Measurements from ENCODE around the gene SH3BP2. TPM values are rescaled to one million over a fixed set of nuclear protein-coding genes. Genes with fewer than 3 reads are reported as not detected.

SH3BP2 gene
- total RNA-seq, 1 donor from 2014 or later, result 32.2 TPM

- DNase-seq (ENCODE audit: missing footprints) (no peak), ATAC-seq (peak; percentile 65)
- intact Hi-C loops (cut with DNase I), result no loop called here
Measured at GRCh38 chr4:2858451-2859217, 65.7 kb downstream of the SH3BP2 start.

GRCh38 chr4:2859514-2859913 lies 66.6 kb downstream of the SH3BP2 start:
- intact Hi-C loops (cut with DNase I), result no loop called here
- no peak for ATAC-seq
- no peak for DNase-seq (ENCODE audit: missing footprints)

DNA sequence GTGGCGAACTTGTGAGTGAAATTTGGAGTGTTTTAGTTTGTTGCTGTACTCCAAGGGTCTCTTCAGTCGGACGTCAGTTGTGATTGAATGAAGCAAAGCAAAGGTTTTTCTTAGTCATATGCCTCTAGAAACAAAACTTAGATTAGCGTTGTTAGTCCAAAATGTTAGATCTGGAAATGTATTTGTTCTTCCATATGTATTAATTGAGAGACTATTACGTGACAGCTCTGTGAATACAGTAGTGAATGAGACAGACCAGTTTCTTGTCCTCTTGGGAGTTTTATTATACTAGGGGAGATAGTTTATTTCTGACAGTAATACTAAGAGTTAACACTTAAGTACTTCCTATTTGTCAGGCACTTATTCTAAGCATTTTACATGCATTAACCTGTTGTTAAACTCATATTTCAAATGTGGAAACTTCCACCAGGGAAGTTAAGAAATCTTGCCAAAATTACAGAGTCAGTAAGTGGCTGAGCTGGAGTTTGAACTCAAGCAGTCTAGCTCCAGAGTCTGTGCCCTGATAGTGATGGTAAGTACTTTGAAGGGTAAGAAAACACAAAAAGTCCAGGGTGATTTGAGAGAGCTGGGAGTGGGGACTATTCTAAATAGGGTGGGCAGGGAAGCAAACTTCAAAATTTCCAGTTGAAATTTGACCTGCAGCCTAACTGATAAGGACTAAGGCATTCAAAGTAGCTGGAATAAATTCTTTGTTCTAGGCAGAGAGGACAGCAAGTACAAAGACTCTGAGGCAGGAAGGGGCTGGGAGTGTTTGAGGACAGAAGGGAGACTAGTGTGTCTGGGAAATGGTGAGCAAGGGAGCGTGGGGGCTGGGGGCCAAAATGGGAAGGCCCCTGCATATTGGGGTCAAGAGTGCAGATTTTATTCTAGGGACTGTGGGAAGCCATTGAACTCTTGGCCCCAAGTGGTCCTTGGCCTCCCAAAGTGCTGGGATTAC lies 67.8 kb downstream of the SH3BP2 start:
- DNase-seq (ENCODE audit: missing footprints), result no peak
- peak; percentile 57 for ATAC-seq
- intact Hi-C loops (cut with DNase I), result no loop called here

DNA sequence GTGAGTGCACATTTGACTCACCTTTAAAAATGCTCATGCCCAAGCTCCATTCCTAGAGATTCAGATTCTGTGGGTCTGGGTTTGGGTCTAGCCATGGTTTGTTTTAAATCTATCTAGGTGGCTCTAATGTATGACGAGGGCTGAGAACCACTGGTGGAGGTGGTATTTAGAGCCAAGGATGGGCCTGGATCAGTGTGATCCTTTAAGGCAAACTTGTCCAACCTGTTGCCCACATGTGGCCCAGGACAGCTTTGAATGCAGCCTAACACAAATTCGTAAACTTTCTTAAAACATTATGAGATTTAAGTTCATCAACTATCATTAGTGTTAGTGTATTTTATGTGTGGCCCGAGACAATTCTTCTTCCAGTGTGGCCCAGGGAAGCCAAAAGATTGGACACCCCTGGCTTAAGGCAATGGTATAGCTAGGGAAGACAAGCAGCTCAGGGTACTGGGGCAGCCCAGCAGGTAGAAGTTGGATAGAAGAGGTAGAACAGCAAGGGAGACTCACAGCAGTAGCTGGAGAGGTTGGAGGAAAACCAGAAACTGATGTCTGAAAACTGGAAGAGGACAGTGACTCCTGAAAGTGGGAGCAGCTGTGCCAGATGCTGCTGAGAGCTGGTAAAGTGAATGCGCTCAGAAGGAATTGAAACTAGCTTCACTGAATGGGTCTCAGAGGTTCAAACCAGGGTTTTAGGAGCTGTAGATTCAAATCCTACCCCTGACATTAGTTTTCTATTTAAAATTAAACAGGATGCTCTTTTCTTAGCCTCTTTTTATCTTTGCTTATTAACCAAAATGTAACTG lies 68.9 kb downstream of the SH3BP2 start:
- peak; percentile 45 for ATAC-seq
- DNase-seq (ENCODE audit: missing footprints), result no peak
- intact Hi-C loops (cut with DNase I), result no loop called here

GRCh38 chr4:2862528-2862927 lies 69.6 kb downstream of the SH3BP2 start:
- no peak for ATAC-seq
- no peak for DNase-seq (ENCODE audit: missing footprints)
- intact Hi-C loops (cut with DNase I), result no loop called here

- no peak for DNase-seq (ENCODE audit: missing footprints)
- intact Hi-C loops (cut with DNase I), result no loop called here
- no peak for ATAC-seq
Measured at GRCh38 chr4:2863649-2864048, 70.8 kb downstream of the SH3BP2 start.

DNA sequence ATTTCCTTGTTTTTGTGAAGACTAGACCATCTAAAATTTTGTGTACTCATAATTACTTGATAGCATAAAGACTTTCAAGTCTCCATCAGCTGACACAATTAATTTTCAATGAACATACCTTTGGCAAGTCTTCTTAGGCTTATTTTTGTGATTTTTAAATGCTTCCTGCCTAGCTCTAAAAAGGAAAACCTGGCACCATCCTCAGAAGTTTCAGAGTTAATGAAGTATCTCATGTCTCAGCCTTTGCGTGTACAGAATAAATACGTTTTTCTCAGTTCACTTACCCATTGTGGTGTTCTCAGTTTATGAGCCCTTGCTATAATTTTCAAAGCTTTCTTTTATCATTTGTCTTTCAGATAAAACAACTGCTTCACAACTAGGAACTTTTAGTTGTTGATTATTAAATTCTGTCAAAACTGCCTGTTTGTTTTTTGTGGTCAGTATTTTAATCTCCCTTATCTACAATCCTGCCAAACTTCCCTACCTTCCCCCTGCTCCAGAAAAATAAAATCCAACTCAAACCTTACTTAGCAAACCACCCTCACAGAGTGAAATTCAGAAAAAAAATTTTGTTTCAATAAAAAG lies 72.4 kb downstream of the SH3BP2 start:
- ATAC-seq, result no peak
- no peak for DNase-seq (ENCODE audit: missing footprints)
- intact Hi-C loops (cut with DNase I), result no loop called here

GRCh38 chr4:2866160-2866861 lies 73.4 kb downstream of the SH3BP2 start:
- DNase-seq (ENCODE audit: missing footprints) (no peak), ATAC-seq (no peak)
- intact Hi-C loops (cut with DNase I), result no loop called here

- DNase-seq (ENCODE audit: missing footprints), result no peak
- intact Hi-C loops (cut with DNase I), result no loop called here
- no peak for ATAC-seq
Measured at GRCh38 chr4:2866891-2867290, 74.0 kb downstream of the SH3BP2 start.

DNA sequence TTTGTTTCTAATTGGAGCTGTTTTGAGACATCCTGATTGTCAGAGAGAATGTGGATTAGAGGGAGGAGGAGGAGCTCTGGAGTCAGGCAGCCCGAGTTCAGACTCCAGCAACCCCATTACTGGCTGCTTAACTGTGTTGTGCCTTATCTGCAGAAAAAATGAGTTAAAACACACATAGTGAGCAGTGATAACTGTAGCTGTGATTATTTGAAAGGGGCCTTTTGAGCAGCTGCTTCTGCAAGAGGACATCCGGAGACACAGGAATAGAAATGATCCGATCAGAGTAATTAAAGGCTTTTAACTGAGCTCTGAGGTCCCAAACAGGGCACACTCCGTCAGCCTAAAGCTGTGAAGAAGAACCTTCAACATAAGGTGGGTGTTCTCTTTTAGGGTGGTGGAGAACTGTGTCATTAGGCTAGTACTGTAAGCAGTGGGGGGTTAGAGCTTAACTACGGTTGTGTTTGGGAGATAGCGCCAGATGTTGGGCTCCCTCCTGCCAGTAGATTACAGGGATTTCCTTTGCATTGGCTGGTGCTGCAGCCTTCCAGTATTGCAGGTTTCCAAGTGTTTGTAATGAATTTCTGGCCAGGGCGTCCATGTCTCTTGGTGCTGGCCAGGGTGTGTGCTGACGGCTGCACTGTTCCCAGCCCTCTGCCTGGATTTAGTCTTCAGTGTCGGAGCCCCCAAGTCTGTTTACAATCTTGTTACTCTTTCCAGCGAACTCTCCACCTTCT lies 75.0 kb downstream of the SH3BP2 start:
- ATAC-seq (peak; percentile 86), DNase-seq (ENCODE audit: missing footprints) (no peak)
- intact Hi-C loops (cut with DNase I), result no loop called here

DNA sequence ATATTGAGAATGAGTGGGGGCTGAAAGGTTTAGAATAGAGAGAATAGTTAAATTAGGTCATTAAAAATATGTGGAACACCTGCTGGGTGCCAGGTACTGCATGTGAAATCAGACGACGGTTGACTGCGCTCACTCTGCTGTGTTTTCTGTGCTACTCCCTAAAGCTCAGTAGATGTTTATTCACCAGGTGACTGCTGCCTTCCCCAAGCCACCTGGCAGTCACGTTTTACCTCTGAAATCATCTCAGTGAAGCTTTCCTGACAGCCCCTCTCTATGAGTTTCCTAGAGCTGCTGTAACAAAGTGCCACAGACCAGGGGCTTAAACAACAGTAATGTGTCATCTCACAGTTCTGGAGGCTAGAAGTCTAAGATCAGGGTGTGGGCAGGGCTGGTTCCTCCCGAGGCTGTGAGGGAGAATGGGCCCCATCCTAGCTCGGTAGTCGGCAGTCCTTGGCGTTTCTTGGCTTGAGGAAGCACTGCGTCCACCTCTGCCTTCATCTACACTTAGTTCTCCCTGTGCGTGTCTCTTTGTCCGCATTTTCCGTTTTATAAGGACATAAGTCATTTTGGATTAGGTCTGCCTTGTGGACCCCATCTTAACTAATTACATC lies 76.1 kb downstream of the SH3BP2 start:
- ATAC-seq, result no peak
- no peak for DNase-seq (ENCODE audit: missing footprints)
- intact Hi-C loops (cut with DNase I), result no loop called here

GRCh38 chr4:2869659-2870058 lies 76.8 kb downstream of the SH3BP2 start:
- intact Hi-C loops (cut with DNase I), result no loop called here
- ATAC-seq (no peak), DNase-seq (ENCODE audit: missing footprints) (no peak)

DNA sequence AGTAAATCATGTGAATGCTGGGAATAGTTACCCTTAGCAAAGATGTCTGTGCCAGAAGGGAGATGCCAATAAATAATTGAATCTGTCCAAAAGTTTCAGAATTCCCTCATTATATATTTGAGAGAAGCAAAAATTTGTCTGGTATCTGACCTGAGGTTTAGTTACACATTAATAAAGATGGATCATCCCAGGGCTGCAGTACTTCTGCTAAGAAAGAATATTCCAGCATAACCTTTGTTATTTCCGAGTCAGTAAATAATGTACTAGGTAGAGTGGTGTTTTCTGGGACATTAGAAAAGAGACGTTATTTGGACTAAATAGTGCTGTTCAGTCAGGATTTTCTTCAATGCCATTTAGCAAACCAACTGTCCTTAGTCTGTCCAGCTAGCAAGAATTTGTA lies 77.2 kb downstream of the SH3BP2 start:
- intact Hi-C loops (cut with DNase I), result no loop called here
- no peak for DNase-seq (ENCODE audit: missing footprints)
- ATAC-seq, result no peak

- ATAC-seq, result no peak
- intact Hi-C loops (cut with DNase I), result no loop called here
- no peak for DNase-seq (ENCODE audit: missing footprints)
Measured at GRCh38 chr4:2871466-2871865, 78.6 kb downstream of the SH3BP2 start.

DNA sequence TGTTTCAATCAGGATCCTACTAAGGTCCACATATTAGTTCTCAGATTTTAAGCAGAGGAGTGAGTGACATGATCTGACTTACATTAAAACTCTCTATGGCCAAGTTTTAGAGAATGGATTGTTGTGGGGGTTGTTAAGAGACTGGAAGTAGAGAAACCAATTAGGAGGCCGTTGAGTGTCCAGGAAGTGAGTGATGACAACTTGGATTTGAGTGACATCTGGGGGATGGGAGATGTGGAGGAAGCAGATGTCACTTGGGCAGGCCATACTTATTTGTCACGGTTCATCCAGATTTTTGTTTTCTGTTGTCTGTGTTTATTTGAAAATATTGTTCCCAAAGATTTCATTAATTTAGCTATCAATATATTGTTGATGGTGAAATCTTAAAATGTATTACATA lies 79.0 kb downstream of the SH3BP2 start:
- DNase-seq (ENCODE audit: missing footprints), result no peak
- no peak for ATAC-seq
- intact Hi-C loops (cut with DNase I), result no loop called here

DNA sequence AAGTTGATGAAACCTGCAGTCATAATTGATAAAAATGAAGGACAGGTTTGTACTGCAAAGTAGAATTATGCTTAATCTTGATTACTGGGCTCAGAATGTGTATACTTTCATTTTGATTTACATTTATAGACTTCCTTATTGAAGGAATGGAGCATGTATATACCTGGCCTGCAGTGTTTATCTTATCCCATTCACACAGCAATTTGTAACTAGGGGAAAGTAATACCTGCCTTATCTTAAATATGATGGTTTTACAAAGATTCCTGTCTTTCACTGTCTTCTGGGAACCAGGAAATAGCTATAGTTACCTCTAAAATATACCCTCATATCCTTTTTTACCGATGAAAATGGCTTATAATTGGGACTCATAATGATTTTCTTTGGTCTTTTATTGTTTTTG lies 80.4 kb downstream of the SH3BP2 start:
- ATAC-seq (no peak), DNase-seq (ENCODE audit: missing footprints) (no peak)
- intact Hi-C loops (cut with DNase I), result no loop called here

- DNase-seq (ENCODE audit: missing footprints) (no peak), ATAC-seq (no peak)
- intact Hi-C loops (cut with DNase I), result no loop called here
Measured at GRCh38 chr4:2874861-2875260, 82.0 kb downstream of the SH3BP2 start.
